WERI-Rb-1 (cell line): ENCODE measurements around the gene ANKMY2.

Source experiments
- DNase-seq: peaks from one replicate; pipeline ENCODE4 v3.0.0-alpha.2; 2020
- H3K27ac ChIP-seq: fragments of 250-450 bp; sonication (Bioruptor Pico); 2 replicates; pipeline ENCODE4 v1.5.1; 2020; ENCODE audit warnings: mild to moderate bottlenecking, moderate library complexity
- H3K27me3 ChIP-seq: fragments of 250-450 bp; sonication (Bioruptor Pico); 2 replicates; pipeline ENCODE4 v1.5.1; 2021; ENCODE audit warnings: mild to moderate bottlenecking, low read depth, moderate library complexity; ENCODE audit not compliant: insufficient read depth, severe bottlenecking
- H3K36me3 ChIP-seq: fragments of 250-450 bp; sonication (Bioruptor Pico); 2 replicates; pipeline ENCODE4 v1.5.1; 2020; ENCODE audit warnings: mild to moderate bottlenecking, moderate library complexity
- H3K4me3 ChIP-seq: 2 replicates; pipeline ENCODE4 v1.5.1; 2011; ENCODE audit warnings: low read depth, mild to moderate bottlenecking, control low read depth, low read length
- H3K9me3 ChIP-seq: fragments of 250-450 bp; sonication (Bioruptor Pico); 2 replicates; pipeline ENCODE4 v1.5.1; 2021; ENCODE audit warnings: mild to moderate bottlenecking, moderate library complexity; ENCODE audit not compliant: severe bottlenecking
- CTCF ChIP-seq: IDR thresholded peaks from 2 replicates; pipeline ENCODE4 v1.5.1; 2011; ENCODE audit warnings: low read depth, mild to moderate bottlenecking, control low read depth, inconsistent platforms, low read length

The ANKMY2 gene

DNA sequence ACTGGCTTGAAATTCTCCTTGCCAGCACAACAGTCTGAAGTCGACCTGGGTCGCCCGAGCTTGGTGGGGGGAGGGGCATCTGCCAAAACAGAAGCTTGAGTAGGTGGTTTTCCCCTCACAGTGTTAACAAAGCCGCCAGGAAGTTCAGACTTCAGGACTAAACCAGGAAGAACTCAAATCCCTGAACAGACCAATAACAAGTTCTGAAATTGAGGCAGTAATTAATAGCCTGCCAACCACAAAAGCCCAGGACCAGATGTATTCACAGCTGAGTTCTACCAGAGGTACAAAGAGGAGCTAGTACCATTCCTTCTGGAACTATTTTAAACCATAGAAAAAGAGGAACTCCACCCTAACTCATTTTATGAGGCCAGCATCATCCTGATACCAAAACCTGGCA is 73.6 kb downstream of the ANKMY2 start:
- H3K4me3 ChIP-seq = no peak overlapping the region
- H3K9me3 ChIP-seq = no peaks in the 10 kb centered on the region
- H3K27ac ChIP-seq = no peak overlapping the region
- no peak for TF ChIP-seq CTCF
- no peak for DNase-seq
- no peaks in the 10 kb centered on the region for H3K36me3 ChIP-seq
- no peaks in the 10 kb centered on the region for H3K27me3 ChIP-seq

GRCh38 chr7:16564909-16565426 is 80.6 kb downstream of the ANKMY2 start:
- H3K4me3 ChIP-seq = peak overlapping the region; percentile 31
- no peaks in the 10 kb centered on the region for H3K36me3 ChIP-seq
- peak; percentile 41 for TF ChIP-seq CTCF
- H3K9me3 ChIP-seq = no peaks in the 10 kb centered on the region
- H3K27ac ChIP-seq = no peak overlapping the region
- DNase-seq = no peak
- no peaks in the 10 kb centered on the region for H3K27me3 ChIP-seq

GRCh38 chr7:16564023-16564380 is 81.6 kb downstream of the ANKMY2 start:
- H3K4me3 ChIP-seq = no peak overlapping the region
- no peak for DNase-seq
- H3K27me3 ChIP-seq = no peaks in the 10 kb centered on the region
- no peaks in the 10 kb centered on the region for H3K36me3 ChIP-seq
- no peaks in the 10 kb centered on the region for H3K9me3 ChIP-seq
- H3K27ac ChIP-seq = no peak overlapping the region
- TF ChIP-seq CTCF = no peak

DNA sequence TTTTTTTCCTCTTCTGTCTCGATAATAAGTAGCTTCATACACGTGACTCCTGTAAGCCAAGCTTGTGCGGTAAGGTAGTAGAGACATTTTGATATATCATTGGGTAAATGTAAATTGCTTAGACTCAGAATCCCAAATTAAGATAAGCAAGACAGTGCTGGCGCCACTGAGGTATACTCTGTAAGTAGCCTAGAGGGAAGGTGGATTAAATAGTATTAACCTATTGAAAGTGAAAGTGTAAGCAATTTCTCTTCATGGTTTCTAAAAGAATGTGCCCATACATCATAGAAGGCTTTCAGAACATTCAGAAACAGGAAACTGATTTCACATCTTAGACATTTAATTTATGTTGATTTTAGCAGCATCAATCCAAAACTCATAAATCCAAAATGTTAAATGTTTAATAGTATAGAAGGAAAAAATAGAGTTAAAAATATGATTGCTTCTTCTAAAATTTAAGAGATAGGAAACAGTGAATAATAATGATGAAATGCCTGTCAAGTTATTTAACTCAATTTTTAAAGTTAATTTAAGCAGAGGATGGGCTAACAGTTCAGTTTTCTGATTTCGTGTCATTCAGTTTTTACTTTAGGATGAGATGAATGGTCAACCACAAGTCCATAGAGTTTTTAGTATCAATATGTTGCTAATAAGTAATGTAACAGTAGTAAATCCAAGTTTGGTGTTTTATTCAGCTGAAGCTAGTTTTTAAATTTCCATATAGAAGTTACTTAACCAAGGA is 82.1 kb downstream of the ANKMY2 start:
- Histone ChIP-seq H3K36me3 (no peaks in the 10 kb centered on the region), H3K27me3 (no peaks in the 10 kb centered on the region), H3K9me3 (no peaks in the 10 kb centered on the region), H3K4me3 (no peak overlapping the region), H3K27ac (no peak overlapping the region)
- no peak for TF ChIP-seq CTCF
- DNase-seq = no peak

- Histone ChIP-seq H3K27me3 (no peaks in the 10 kb centered on the region), H3K36me3 (no peaks in the 10 kb centered on the region), H3K4me3 (no peak overlapping the region), H3K27ac (no peak overlapping the region), H3K9me3 (no peaks in the 10 kb centered on the region)
- no peak for DNase-seq
- no peak for TF ChIP-seq CTCF
Measured at GRCh38 chr7:16562456-16563220, 82.9 kb downstream of the ANKMY2 start.
